KG1 (cell line): ENCODE data around the gene FKBP1A.
"Not testable (repeated sequence)": the region's sequence is repeated elsewhere in the genome, so short reads cannot be mapped to it uniquely, and the experiment has no call there.

Experiments
- DNase-seq: peaks from one replicate; lab custom pipeline; 2025; lab: John Stamatoyannopoulos, UW

The FKBP1A gene

GRCh38 chr20:1363522-1363921 is 29.3 kb downstream of the FKBP1A start:
- DNase-seq: no peak

GRCh38 chr20:1362484-1362883 is 30.4 kb downstream of the FKBP1A start:
- DNase-seq: no peak

GRCh38 chr20:1360094-1360846 is 32.6 kb downstream of the FKBP1A start:
- no peak for DNase-seq

GRCh38 chr20:1357921-1358671 is 34.8 kb downstream of the FKBP1A start:
- DNase-seq: no peak

- no peak for DNase-seq
Observed at GRCh38 chr20:1353956-1354355, 38.9 kb downstream of the FKBP1A start.

- DNase-seq: no peak
Observed at GRCh38 chr20:1346315-1346969, 46.4 kb downstream of the FKBP1A start.

- no peak for DNase-seq
Observed at GRCh38 chr20:1345756-1346093, 47.1 kb downstream of the FKBP1A start.

- DNase-seq: no peak
Observed at GRCh38 chr20:1345030-1345755, 47.7 kb downstream of the FKBP1A start.

GRCh38 chr20:1343446-1344124 is 49.3 kb downstream of the FKBP1A start:
- not testable (repeated sequence) for DNase-seq

- no peak for DNase-seq
Observed at GRCh38 chr20:1341561-1342265, 51.1 kb downstream of the FKBP1A start.

GRCh38 chr20:1338801-1339200 is 54.1 kb downstream of the FKBP1A start:
- no peak for DNase-seq

- DNase-seq: no peak
Observed at GRCh38 chr20:1338096-1338495, 54.8 kb downstream of the FKBP1A start.

- DNase-seq: no peak
Observed at GRCh38 chr20:1337441-1337840, 55.4 kb downstream of the FKBP1A start.

- no peak for DNase-seq
Observed at GRCh38 chr20:1336699-1337367, 56.0 kb downstream of the FKBP1A start.

- no peak for DNase-seq
Observed at GRCh38 chr20:1335961-1336698, 56.7 kb downstream of the FKBP1A start.

- DNase-seq: no peak
Observed at GRCh38 chr20:1334761-1335160, 58.1 kb downstream of the FKBP1A start.

GRCh38 chr20:1334370-1334731 is 58.5 kb downstream of the FKBP1A start:
- no peak for DNase-seq

- no peak for DNase-seq
Observed at GRCh38 chr20:1333462-1334369, 59.1 kb downstream of the FKBP1A start.

- no peak for DNase-seq
Observed at GRCh38 chr20:1332749-1333300, 60.0 kb downstream of the FKBP1A start.
